Measurements from ENCODE around the gene SOX1. TPM values are rescaled to one million over a fixed set of nuclear protein-coding genes. Genes with fewer than 3 reads are reported as not detected.

The SOX1 gene
- total and polyA plus RNA-seq, 2 donors (not counting 3 experiments of a cell fraction or from before 2014, with no cell fraction given) = not detected

DNA sequence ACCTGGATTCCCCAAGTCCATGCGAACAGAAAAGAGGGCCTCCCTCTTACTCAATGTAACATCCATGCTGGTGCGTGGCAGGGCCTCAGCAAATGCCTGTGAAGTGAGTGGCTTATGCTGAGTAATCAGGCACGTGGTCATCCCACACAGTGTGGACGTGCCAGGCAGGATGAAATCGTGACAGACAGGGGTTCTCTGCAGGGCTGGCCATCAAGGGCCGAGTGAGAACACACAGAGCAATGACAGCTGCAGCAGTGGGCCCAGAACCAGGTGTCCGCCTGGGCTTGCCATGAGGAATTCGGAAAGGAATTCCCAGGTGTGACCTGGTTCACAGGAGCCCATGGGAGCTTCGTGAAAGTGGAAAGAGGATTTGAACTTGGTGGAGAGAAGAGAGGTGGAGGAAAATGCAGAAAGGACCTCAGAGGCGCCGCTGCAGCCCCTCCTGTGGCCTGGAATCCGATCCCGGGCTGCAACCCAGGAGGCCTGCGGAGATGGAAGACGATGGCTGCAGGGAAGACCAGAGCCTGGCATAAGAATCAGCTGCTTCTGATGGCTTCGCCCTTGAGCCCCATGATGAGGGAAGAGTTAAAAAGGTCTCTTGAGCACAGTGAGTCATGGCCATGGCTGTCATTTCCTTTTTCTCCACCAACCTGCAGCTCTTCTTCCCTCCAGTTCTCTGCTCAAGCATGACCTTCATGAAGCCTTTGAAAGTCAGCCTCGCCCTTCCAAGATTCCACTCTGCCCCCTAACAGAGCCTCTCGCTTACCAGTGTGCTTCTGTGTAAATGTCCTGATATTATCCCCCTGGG lies 34.6 kb upstream of the SOX1 start:
- no peak overlapping the region for H3K9ac ChIP-seq (replicated peaks; ENCODE audit: extremely low read depth, insufficient read depth, low read length)
- TF ChIP-seq GATA2 (IDR thresholded peaks at IDR 0.05; ENCODE audit: insufficient read depth, insufficient read length, low read depth, low read length) (no peak), JUN (IDR thresholded peaks at IDR 0.05; ENCODE audit: borderline replicate concordance, insufficient read depth, insufficient read length, low read depth) (no peak), POLR2AphosphoS5 (IDR thresholded peaks at IDR 0.05; ENCODE audit: insufficient read depth, low read depth, low read length) (no peak), MAX (IDR thresholded peaks at IDR 0.05; ENCODE audit: insufficient read depth, insufficient read length) (no peak), FOS (IDR thresholded peaks at IDR 0.05; ENCODE audit: borderline replicate concordance, insufficient read depth, low read length) (no peak), EZH2 (IDR thresholded peaks at IDR 0.05; ENCODE audit: borderline replicate concordance, low read depth, low read length, severe bottlenecking) (no peak), MYC (IDR thresholded peaks at IDR 0.05; ENCODE audit: low read depth, low read length) (no peak), POLR2A (IDR thresholded peaks at IDR 0.05; ENCODE audit: low read depth, low read length) (no peak)
- TF ChIP-seq, protein P1, sequence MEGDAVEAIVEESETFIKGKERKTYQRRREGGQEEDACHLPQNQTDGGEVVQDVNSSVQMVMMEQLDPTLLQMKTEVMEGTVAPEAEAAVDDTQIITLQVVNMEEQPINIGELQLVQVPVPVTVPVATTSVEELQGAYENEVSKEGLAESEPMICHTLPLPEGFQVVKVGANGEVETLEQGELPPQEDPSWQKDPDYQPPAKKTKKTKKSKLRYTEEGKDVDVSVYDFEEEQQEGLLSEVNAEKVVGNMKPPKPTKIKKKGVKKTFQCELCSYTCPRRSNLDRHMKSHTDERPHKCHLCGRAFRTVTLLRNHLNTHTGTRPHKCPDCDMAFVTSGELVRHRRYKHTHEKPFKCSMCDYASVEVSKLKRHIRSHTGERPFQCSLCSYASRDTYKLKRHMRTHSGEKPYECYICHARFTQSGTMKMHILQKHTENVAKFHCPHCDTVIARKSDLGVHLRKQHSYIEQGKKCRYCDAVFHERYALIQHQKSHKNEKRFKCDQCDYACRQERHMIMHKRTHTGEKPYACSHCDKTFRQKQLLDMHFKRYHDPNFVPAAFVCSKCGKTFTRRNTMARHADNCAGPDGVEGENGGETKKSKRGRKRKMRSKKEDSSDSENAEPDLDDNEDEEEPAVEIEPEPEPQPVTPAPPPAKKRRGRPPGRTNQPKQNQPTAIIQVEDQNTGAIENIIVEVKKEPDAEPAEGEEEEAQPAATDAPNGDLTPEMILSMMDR (IDR thresholded peaks at IDR 0.05; ENCODE audit: extremely low read depth in 1 of 2, insufficient read depth in 1 of 2, low read depth in 1 of 2, low read length in 2 of 2) = no peak
- intact Hi-C loops (cut with micrococcal nuclease) = no loop called here
- H2AFZ ChIP-seq (ENCODE audit: low read depth, low read length) = no peak overlapping the region
- no peaks in the 10 kb centered on the region for H3K79me2 ChIP-seq (ENCODE audit: control insufficient read depth, insufficient read depth, low read length)
- no peak overlapping the region for H3K27ac ChIP-seq (ENCODE audit: insufficient read depth, low read depth, low read length)
- no peaks in the 10 kb centered on the region for H3K4me1 ChIP-seq (ENCODE audit: control insufficient read depth, extremely low read depth, insufficient read depth, low read length)
- H3K4me3 ChIP-seq (replicated peaks in 1 of 3; ENCODE audit: insufficient read depth in 1 of 3, low read depth in 1 of 3, low read length in 3 of 3) = no peak overlapping the region
- peaks cover 11% of the 10 kb centered on the region for H3K9me3 ChIP-seq (replicated peaks; ENCODE audit: control insufficient read depth, insufficient read depth, low read length)
- CTCF ChIA-PET = no interaction called here
- no peak overlapping the region for H3K4me2 ChIP-seq (ENCODE audit: insufficient read depth, low read length)
- H3K27me3 ChIP-seq (ENCODE audit: control insufficient read depth in 2 of 2, insufficient read depth in 2 of 2, low read length in 2 of 2) = no peaks in the 10 kb centered on the region
- POLR2A ChIA-PET = no interaction called here
- H4K20me1 ChIP-seq (replicated peaks; ENCODE audit: control insufficient read depth, extremely low read depth, insufficient read depth, low read length) = no peaks in the 10 kb centered on the region
- no peaks in the 10 kb centered on the region for H3K9me1 ChIP-seq (replicated peaks; ENCODE audit: control insufficient read depth, extremely low read depth, insufficient read depth, low read length)
- DNase-seq (ENCODE audit: low read depth, low spot score) (no peak), FAIRE-seq (no peak)
- no peaks in the 10 kb centered on the region for H3K36me3 ChIP-seq (ENCODE audit: control insufficient read depth in 2 of 2, extremely low read depth in 1 of 2, insufficient read depth in 2 of 2, low read length in 2 of 2)
- no TSS peak for BruUV-seq (replicated peaks)
- dilution Hi-C loops (cut with MboI; ENCODE audit: extremely low pct_ligation_motif_present, low sequenced_read_pairs) = no loop called here
